Measurements from ENCODE around the gene TANC1.
A peak's percentile ranks its signal among the peaks of the same experiment; 100 is the strongest.

The TANC1 gene

DNA sequence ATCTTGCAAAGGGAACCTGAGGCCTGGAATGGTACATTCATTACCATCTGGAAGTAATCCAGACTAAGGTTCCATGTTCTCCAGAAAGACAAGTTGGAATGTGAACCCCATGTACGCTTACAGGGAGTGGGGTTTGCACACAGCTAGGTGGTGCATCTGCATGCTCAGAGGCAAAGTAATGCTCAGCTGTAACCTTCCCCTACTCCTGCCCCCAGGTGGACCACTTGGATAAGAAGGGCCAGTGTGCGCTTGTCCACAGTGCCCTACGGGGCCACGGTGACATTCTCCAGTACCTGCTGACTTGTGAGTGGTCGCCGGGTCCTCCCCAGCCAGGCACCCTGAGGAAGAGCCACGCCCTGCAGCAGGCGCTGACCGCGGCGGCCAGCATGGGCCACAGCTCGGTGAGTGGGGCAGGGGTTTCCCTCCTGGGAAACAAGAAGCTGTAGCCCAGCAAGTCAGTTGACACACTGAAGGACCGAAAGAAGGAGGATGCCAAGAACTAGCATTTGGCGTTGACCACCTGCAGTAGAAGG, 228.0 kb downstream of the TANC1 start:
- Mint-ChIP-seq H3K4me3 (no peak overlapping the region), H3K27me3 (no peaks in the 10 kb centered on the region), H3K27ac (no peak overlapping the region), H3K4me1 (ENCODE audit: low read depth) (peaks cover 9% of the 10 kb centered on the region), H3K36me3 (peaks cover 2% of the 10 kb centered on the region), H3K9me3 (ENCODE audit: low read depth) (no peaks in the 10 kb centered on the region)

DNA sequence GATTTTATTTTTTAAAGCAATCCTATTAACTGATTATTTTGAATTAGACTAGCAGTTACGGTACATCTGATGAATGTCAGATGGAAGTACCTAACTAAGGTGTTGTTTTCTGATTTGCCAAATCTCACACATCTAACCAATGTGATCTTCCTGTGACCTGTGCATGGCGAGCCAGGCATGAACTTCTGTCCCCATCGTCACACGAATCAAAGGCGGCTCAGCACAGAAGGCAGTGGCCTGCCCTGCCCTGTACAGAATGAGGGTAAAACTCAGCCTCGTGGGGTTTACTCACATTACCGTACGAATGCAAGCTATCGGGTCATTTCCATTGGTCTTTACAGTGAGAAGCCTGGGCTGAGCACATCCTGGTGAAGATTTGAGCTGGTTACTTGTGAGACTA, 230.8 kb downstream of the TANC1 start:
- no peak overlapping the region for H3K4me3 Mint-ChIP-seq
- H3K36me3 Mint-ChIP-seq, result no peaks in the 10 kb centered on the region
- no peaks in the 10 kb centered on the region for H3K9me3 Mint-ChIP-seq (ENCODE audit: low read depth)
- peaks cover 22% of the 10 kb centered on the region for H3K4me1 Mint-ChIP-seq (ENCODE audit: low read depth)
- no peak overlapping the region for H3K27ac Mint-ChIP-seq
- no peaks in the 10 kb centered on the region for H3K27me3 Mint-ChIP-seq

DNA sequence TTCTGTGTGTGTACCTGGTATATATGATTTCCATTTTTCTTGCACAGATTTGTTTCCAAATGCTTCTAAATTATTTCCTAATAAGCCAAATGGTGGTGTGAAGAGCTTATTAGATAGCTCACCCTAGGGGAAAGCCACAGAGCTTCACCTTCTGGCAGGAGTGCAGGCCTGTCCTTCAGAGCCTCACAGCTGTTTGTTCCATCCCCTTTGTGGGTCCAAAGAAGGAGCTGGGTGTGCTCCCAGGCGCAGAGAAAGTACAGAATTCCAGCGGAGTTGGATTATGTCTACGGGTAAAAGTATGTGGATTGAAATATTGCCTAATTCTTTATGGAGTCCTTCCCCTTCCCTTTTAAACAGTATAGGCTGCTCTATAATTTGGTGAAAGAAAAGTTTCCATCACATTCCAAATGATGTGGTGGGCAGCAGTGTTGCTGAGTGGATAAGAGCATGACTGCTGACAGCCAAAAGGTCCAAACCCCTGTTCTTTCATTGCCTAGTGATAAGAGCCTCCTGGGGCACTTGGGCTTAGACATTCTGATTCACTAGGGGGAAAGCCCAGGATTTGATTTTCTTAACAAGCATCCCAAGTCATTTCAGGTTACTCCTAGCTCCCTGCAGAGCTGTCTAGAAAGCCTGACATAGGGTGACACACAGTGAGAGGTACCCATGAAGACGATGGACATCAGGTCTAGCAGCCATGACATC, 231.5 kb downstream of the TANC1 start:
- Mint-ChIP-seq H3K27ac (no peak overlapping the region), H3K27me3 (no peaks in the 10 kb centered on the region), H3K9me3 (ENCODE audit: low read depth) (no peaks in the 10 kb centered on the region)

DNA sequence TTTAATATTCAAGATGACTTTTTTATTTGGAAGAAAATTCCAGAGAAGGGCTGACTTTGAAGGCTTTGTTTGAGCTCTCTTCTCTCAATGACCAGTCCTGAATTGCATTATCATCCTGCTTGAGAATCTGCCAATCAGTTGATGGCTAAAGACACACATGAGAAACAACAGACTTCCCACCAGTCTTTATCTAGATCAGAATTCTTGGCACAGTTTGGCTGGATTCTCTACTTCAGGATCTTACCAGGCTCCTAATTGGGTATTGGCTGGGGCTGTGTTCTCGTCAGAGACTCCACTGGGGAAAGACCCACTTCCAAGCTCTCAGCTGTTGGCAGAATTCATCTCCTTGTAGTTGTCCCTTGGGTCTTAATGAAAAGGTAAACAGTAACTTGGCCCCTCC, 232.1 kb downstream of the TANC1 start:
- Mint-ChIP-seq H3K27ac (no peak overlapping the region), H3K4me3 (no peak overlapping the region), H3K9me3 (ENCODE audit: low read depth) (no peaks in the 10 kb centered on the region), H3K4me1 (ENCODE audit: low read depth) (peaks cover 22% of the 10 kb centered on the region), H3K27me3 (no peaks in the 10 kb centered on the region), H3K36me3 (no peaks in the 10 kb centered on the region)

More for the DNA sequence above, 231.5 kb downstream of the TANC1 start:
- Mint-ChIP-seq H3K36me3 (no peaks in the 10 kb centered on the region), H3K4me1 (ENCODE audit: low read depth) (peaks cover 22% of the 10 kb centered on the region), H3K4me3 (no peak overlapping the region)

DNA sequence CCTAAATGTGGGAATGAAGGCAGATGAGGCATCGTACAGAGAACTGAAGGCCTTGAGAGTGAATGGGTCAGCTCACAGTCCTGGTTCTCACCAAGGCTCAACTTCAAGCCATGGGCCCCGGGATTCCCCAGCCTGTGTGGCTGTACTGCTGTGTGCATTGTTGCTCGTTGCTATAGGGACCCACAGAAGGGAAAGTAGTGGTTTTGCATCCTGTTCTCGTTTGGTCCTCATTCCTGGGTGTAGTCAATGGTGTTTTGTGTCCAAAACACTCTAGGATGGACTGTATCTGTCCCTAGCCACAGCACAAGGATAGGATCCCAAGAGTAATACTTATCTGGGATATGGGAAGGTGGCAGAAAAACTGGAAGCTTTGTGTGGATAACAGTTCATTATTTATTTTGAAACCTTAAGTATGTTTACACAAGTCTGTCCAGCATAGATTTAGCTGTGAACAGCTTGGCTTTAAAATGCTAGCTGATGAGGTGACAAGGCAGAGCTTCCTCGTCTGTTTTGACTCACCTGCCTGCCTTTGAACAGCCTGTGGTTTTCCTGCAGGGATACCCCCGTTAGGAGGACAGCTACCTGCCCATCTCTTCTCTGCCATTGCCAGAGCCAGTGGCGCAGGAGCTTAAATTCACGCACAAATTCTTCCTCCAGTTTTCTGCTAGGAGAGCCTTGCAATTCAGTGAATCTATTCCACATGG, 233.1 kb downstream of the TANC1 start:
- Mint-ChIP-seq H3K4me3 (no peak overlapping the region), H3K27ac (no peak overlapping the region)

GRCh38 chr2:159202568-159203071, 234.2 kb downstream of the TANC1 start:
- Mint-ChIP-seq H3K36me3 (no peaks in the 10 kb centered on the region), H3K27ac (no peak overlapping the region), H3K4me1 (ENCODE audit: low read depth) (peaks cover 25% of the 10 kb centered on the region), H3K27me3 (no peaks in the 10 kb centered on the region), H3K9me3 (ENCODE audit: low read depth) (no peaks in the 10 kb centered on the region), H3K4me3 (no peak overlapping the region)

More for the DNA sequence above, 233.1 kb downstream of the TANC1 start:
- Mint-ChIP-seq H3K4me1 (ENCODE audit: low read depth) (peaks cover 22% of the 10 kb centered on the region), H3K9me3 (ENCODE audit: low read depth) (no peaks in the 10 kb centered on the region), H3K36me3 (no peaks in the 10 kb centered on the region), H3K27me3 (no peaks in the 10 kb centered on the region)

GRCh38 chr2:159204381-159205144, 236.1 kb downstream of the TANC1 start:
- Mint-ChIP-seq H3K4me3 (no peak overlapping the region), H3K36me3 (no peaks in the 10 kb centered on the region), H3K27me3 (no peaks in the 10 kb centered on the region), H3K27ac (no peak overlapping the region), H3K4me1 (ENCODE audit: low read depth) (peaks cover 43% of the 10 kb centered on the region), H3K9me3 (ENCODE audit: low read depth) (no peaks in the 10 kb centered on the region)

DNA sequence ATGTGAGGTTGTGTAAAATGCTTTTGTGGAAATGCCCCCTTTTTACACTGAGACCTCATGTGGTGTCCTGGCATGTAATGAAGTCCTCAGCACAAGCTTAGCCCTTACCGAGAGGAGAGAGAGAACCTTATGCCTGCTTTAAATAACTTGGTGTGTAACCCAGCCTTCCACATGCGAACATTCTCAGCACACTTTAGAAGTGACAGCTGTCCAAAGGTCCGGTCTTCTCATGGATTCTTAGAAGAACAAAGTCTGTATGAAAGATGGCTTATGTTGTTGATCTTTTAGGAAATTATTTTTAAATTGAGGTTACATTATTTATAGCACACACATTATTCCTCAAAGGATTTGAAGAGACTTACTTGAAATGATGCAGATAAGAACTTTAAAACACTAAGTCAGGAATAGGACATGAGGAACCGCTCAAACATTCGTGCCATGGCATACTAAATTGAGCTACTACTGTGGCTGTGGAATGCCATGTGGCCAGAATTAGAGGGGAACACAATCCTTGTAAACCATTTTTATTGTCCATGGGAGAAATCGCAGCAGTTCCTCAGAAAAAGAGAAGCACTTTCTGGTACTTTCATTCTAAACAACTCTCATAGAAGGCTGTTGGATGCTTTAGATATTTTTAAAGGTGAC, 238.4 kb downstream of the TANC1 start:
- H3K36me3 Mint-ChIP-seq, result no peaks in the 10 kb centered on the region
- H3K27ac Mint-ChIP-seq, result no peak overlapping the region
- H3K27me3 Mint-ChIP-seq, result no peaks in the 10 kb centered on the region
- H3K4me1 Mint-ChIP-seq (ENCODE audit: low read depth), result peaks cover 48% of the 10 kb centered on the region
- no peaks in the 10 kb centered on the region for H3K9me3 Mint-ChIP-seq (ENCODE audit: low read depth)
- no peak overlapping the region for H3K4me3 Mint-ChIP-seq

DNA sequence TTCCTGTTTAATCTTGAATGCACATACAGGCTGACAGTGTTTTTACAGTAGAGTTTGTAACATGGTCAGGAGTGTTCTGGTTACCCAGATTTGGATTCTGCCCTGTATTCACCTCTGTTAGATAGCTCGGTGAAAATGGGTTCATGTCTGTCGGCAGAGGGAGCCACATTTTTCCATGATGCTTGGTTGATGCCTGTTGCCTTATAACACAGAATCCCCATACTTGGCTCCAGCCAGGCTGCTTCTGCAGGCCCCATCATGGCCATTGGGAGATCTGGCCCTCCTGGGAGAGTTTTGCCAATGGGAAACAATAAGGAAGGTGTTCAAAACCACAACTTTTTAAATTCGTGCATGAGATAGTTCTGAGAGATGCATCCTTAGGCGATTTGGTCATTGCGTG, 240.0 kb downstream of the TANC1 start:
- peak overlapping the region; percentile 10 for H3K27ac Mint-ChIP-seq
- H3K4me1 Mint-ChIP-seq (ENCODE audit: low read depth), result peaks cover 40% of the 10 kb centered on the region

DNA sequence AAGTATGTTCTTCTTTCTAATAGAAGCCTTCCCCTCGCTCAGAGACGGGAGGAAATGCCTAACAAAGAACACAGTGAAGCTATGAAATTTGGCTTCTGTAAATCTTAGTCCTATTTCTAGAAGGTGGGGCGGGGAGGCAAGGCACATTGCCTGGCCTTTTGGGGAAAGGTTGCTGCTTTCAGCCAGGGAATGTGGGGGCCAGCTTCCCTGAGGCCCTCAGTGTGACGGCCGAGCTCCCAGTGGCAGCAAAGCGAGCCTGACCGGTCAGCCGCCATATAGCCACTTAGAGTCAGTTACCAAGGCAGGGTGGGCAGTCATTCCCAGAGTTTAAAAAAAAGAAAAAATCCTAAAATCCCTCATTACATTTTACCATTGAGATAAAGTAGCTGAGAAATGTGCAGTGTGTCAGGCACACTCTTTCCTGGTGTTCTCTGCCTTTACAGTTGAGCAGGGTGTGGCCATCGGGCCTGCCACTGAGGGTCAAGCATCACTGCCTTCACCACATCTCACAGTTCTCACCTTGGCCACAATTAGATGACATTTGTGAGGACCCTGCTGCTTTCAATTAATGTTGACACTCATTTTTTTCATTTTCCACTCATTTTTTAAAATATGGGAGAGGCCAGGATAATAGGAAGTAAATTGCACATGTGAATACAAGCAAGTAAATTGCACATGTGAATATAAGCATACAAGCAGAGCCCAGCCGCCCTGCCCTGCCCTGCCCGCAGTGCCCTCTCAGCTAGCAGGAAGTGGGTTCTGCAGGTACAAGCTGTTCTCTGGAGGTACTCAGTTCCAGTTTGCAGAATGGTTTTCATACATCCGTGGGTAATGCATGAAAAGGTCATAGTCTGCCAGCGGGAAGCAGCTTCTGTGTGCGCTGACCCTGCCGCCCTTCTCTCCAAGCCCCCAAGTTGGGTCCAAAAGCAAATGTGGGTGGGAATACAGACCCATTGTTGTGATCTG, 241.2 kb downstream of the TANC1 start:
- Mint-ChIP-seq H3K4me3 (peak overlapping the region; percentile 71), H3K36me3 (no peaks in the 10 kb centered on the region), H3K27me3 (no peaks in the 10 kb centered on the region), H3K27ac (peak overlapping the region; percentile 31), H3K9me3 (ENCODE audit: low read depth) (no peaks in the 10 kb centered on the region), H3K4me1 (ENCODE audit: low read depth) (peaks cover 40% of the 10 kb centered on the region)

More for the DNA sequence above, 240.0 kb downstream of the TANC1 start:
- H3K4me3 Mint-ChIP-seq, result no peak overlapping the region
- H3K9me3 Mint-ChIP-seq (ENCODE audit: low read depth), result no peaks in the 10 kb centered on the region
- H3K27me3 Mint-ChIP-seq, result no peaks in the 10 kb centered on the region
- no peaks in the 10 kb centered on the region for H3K36me3 Mint-ChIP-seq

DNA sequence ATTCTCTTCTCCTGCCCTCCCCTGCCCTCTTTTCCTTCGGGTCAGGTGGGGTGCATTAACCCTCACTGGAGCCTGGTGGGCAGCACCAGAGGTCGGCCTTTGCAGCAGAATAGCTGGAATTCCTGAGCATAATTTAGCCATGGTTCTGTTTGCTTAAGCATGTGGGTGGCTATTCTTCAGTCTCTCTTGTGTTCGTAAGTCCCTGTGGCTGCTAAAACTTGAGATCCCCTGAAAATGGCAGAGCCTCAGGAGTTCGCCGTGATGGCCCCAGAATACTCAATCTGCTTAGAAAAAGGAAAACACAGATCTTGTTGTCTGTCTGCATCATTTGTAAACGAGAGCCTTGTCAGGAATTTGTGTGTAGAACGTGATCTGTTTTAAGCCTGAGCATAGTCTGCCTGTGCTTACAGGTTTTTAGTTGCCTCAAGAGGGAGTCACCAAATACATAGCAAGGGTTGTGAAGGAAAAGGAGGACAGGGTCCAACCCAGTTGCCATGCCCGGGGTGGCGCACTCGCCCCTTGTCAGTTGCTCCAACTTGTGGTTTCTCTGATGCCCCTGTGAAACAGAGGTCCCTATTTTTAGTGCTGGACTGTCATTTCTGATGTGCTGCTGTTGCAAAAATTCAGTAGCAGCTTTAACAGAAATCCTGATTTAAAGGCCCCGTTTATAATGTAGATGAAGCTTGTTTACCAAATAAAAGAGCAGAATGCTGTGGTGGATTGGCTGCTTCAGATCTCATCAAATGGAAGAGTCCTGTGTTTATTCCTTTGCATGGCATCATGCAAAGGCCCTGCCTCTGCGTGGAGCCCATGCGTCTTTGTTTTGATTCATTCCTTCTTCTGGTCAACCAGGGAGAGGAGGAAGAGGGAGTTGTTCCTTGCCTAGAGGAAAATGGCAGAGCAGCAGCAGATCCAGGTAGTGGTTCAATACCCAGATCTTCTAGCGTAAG, 243.3 kb downstream of the TANC1 start:
- no peak overlapping the region for H3K4me3 Mint-ChIP-seq
- H3K9me3 Mint-ChIP-seq (ENCODE audit: low read depth), result no peaks in the 10 kb centered on the region
- H3K27me3 Mint-ChIP-seq, result no peaks in the 10 kb centered on the region
- no peaks in the 10 kb centered on the region for H3K36me3 Mint-ChIP-seq
- no peak overlapping the region for H3K27ac Mint-ChIP-seq
- peaks cover 40% of the 10 kb centered on the region for H3K4me1 Mint-ChIP-seq (ENCODE audit: low read depth)

DNA sequence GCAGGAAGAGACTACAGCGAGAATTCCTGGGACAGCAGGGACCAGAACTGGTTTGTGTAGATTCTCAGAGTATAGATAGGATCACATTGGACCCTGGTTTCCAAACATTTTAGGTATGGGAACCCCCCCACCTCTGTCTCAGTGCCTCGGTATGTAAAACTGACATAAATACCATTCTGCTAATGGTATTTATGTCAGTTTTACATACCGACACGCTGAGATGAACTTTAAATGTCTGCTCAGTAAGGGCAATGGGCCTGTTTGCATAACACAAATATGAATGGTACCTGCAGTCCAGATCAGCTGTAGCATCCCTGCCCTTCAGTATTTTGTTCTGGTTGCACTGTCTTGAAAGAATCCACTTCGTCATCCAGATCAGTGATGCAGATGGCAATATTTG, 244.9 kb downstream of the TANC1 start:
- H3K27ac Mint-ChIP-seq, result no peak overlapping the region
- H3K9me3 Mint-ChIP-seq (ENCODE audit: low read depth), result no peaks in the 10 kb centered on the region
- H3K27me3 Mint-ChIP-seq, result no peaks in the 10 kb centered on the region
- H3K4me1 Mint-ChIP-seq (ENCODE audit: low read depth), result peaks cover 32% of the 10 kb centered on the region
- no peaks in the 10 kb centered on the region for H3K36me3 Mint-ChIP-seq
- H3K4me3 Mint-ChIP-seq, result no peak overlapping the region
